CD14-positive monocyte (primary cell): ENCODE results near the gene PLEKHJ1. TPM values are rescaled to one million over a fixed set of nuclear protein-coding genes. Genes with fewer than 3 reads are reported as not detected.

Experiments used
- DNase-seq, 3 donors: peaks; one replicate each; pipeline ENCODE4 v3.0.0-alpha.2; 2011 to 2022
- H2AFZ ChIP-seq: 2 replicates; pipeline ENCODE4 v1.6.0; 2012; ENCODE audit warnings: mild to moderate bottlenecking, low read depth, low read length, inconsistent platforms; ENCODE audit not compliant: insufficient read depth, poor library complexity, severe bottlenecking
- H3K27ac ChIP-seq, 2 donors: 1 replicate in 1 of 2; 2 replicates in 1 of 2; pipeline ENCODE4 v1.5.1; 2012 to 2013; ENCODE audit warnings: low read length in 2 of 2, control low read depth in 1 of 2, inconsistent platforms in 1 of 2, low read depth in 1 of 2, mild to moderate bottlenecking in 1 of 2
- H3K27me3 ChIP-seq, 2 donors: one replicate each; pipeline versions ENCODE4 v1.6.0 to v1.6.1; 2011 to 2013; ENCODE audit warnings: low read length in 2 of 2; ENCODE audit not compliant: control insufficient read depth in 2 of 2, insufficient read depth in 2 of 2
- H3K36me3 ChIP-seq, 2 donors: replicated peaks in 1 of 2; 1 replicate in 1 of 2; 2 replicates in 1 of 2; pipeline versions ENCODE4 v1.5.1 to v1.6.1; 2012 to 2013; ENCODE audit warnings: low read length in 2 of 2, control low read depth in 1 of 2, inconsistent platforms in 1 of 2, mild to moderate bottlenecking in 1 of 2; ENCODE audit not compliant: insufficient read depth in 2 of 2, control insufficient read depth in 1 of 2
- H3K4me1 ChIP-seq, 2 donors: 1 replicate in 1 of 2; 2 replicates in 1 of 2; pipeline versions ENCODE4 v1.5.1 to v1.6.1; 2012 to 2013; ENCODE audit warnings: low read length in 2 of 2, control low read depth in 1 of 2, inconsistent platforms in 1 of 2, mild to moderate bottlenecking in 1 of 2, moderate library complexity in 1 of 2; ENCODE audit not compliant: insufficient read depth in 2 of 2, control insufficient read depth in 1 of 2
- H3K4me2 ChIP-seq: replicated peaks from 2 replicates; pipeline ENCODE3; 2012; ENCODE audit warnings: low read length, moderate library complexity, mild to moderate bottlenecking; ENCODE audit not compliant: poor library complexity, severe bottlenecking; ENCODE audit errors: extremely low read depth
- H3K4me3 ChIP-seq, 3 experiments: fragments of 200-600 bp in 1 of 3; sonication (generic) in 1 of 3; replicated peaks in 1 of 3; 1 replicate in 2 of 3; 2 replicates in 1 of 3; pipeline ENCODE4 v1.5.1; 2011 to 2013; ENCODE audit warnings: low read length in 3 of 3, mild to moderate bottlenecking in 3 of 3, control low read depth in 2 of 3, low read depth in 2 of 3, inconsistent platforms in 1 of 3, moderate library complexity in 1 of 3
- H3K79me2 ChIP-seq: 2 replicates; pipeline ENCODE4 v1.6.0; 2012; ENCODE audit warnings: mild to moderate bottlenecking, control low read depth, inconsistent platforms, low read length, moderate library complexity; ENCODE audit not compliant: insufficient read depth
- H3K9ac ChIP-seq: 2 replicates; pipeline ENCODE4 v1.6.0; 2017; ENCODE audit warnings: low read length, mild to moderate bottlenecking; ENCODE audit not compliant: insufficient read depth, poor library complexity, severe bottlenecking
- H3K9me3 ChIP-seq, 2 donors: replicated peaks in 1 of 2; 1 replicate in 1 of 2; 2 replicates in 1 of 2; pipeline versions ENCODE4 v1.5.1 to v1.6.1; 2012 to 2013; ENCODE audit warnings: low read length in 2 of 2, control low read depth in 1 of 2; ENCODE audit not compliant: control insufficient read depth in 1 of 2, insufficient read depth in 1 of 2
- H4K20me1 ChIP-seq: 2 replicates; pipeline ENCODE4 v1.6.0; 2012; ENCODE audit warnings: mild to moderate bottlenecking, low read length, control low read depth, moderate library complexity; ENCODE audit not compliant: insufficient read depth
- H3K27ac Mint-ChIP-seq, 7 donors: one replicate each; pipeline ENCODE4 v1.8.0; 2020; ENCODE audit warnings: mild to moderate bottlenecking in 7 of 7, mixed read lengths in 7 of 7, moderate library complexity in 6 of 7, inconsistent platforms in 2 of 7
- H3K27me3 Mint-ChIP-seq, 3 donors: one replicate each; pipeline ENCODE4 v1.8.0; 2021 to 2022; ENCODE audit warnings: low read depth in 3 of 3, mild to moderate bottlenecking in 3 of 3, mixed read lengths in 3 of 3, moderate library complexity in 3 of 3, inconsistent platforms in 1 of 3
- H3K36me3 Mint-ChIP-seq, 2 donors: one replicate each; pipeline ENCODE4 v1.8.0; 2020; ENCODE audit warnings: mixed read lengths in 2 of 2, inconsistent platforms in 1 of 2, mild to moderate bottlenecking in 1 of 2
- H3K4me1 Mint-ChIP-seq: one replicate; pipeline ENCODE4 v1.8.0; 2020; ENCODE audit warnings: mild to moderate bottlenecking, mixed read lengths
- H3K4me3 Mint-ChIP-seq, 2 donors: one replicate each; pipeline ENCODE4 v1.8.0; 2020; ENCODE audit warnings: mild to moderate bottlenecking in 2 of 2, mixed read lengths in 2 of 2, moderate library complexity in 1 of 2
- H3K9me3 Mint-ChIP-seq, 7 donors: one replicate each; pipeline ENCODE4 v1.8.0; 2020 to 2022; ENCODE audit warnings: mixed read lengths in 7 of 7, mild to moderate bottlenecking in 6 of 7, moderate library complexity in 6 of 7, inconsistent platforms in 2 of 7
- CTCF ChIP-seq: fragments of 200-600 bp; IDR thresholded peaks from one replicate; pipeline ENCODE4 v1.8.0; 2022; ENCODE audit warnings: antibody characterized with exemption, mild to moderate bottlenecking
- whole genome bisulfite sequencing: methylation state at CpG from one replicate; pipeline ENCODE4 v1.1.5; 2013; ENCODE audit warnings: missing lambda C conversion rate; ENCODE audit not compliant: insufficient coverage; 5-methylcytosine and 5-hydroxymethylcytosine counted together
- intact Hi-C, 2 donors: fragments of 100-400 bp; cut with micrococcal nuclease; formaldehyde crosslinking; loops; one replicate each; pipeline versions ENCODE4 v1.15.0 to v1.15.1; 2023
- polyA plus RNA-seq, 3 donors: library from polyadenylated mRNA; depleted of rRNA in 1 of 3; unstranded in 2 of 3; stranded (reverse) in 1 of 3; fragments of 300-500 nt in 2 of 3; fragments of >200 nt in 1 of 3; fragmentation: Illumina TruSeq in 2 of 3; gene quantifications; 1 replicate in 2 of 3; 2 replicates in 1 of 3; pipeline ENCODE4 v1.2.3, GENCODE V29; 2012 to 2021

PLEKHJ1 gene
- polyA plus RNA-seq, 3 donors = 62.1 to 90.0 (median 69.0) TPM

- Histone ChIP-seq H3K27me3 (no peaks in the 10 kb centered on the region), H3K79me2 (peaks cover 73% of the 10 kb centered on the region), H3K4me2 (no peak overlapping the region), H2AFZ (no peak overlapping the region), H3K9me3 (no peaks in the 10 kb centered on the region), H3K27ac (no peak overlapping the region), H3K4me3 (no peak overlapping the region), H4K20me1 (peaks cover 77% of the 10 kb centered on the region), H3K36me3 (peaks cover 66 to 92% of the 10 kb centered on the region in 2 donors), H3K9ac (no peak overlapping the region), H3K4me1 (no peaks in the 10 kb centered on the region)
- 94% methylated on average over 19 of the region's 25 CpGs for WGBS
- Mint-ChIP-seq H3K27ac (no peak overlapping the region), H3K4me3 (no peak overlapping the region), H3K36me3 (peaks cover 62 to 90% of the 10 kb centered on the region in 2 donors), H3K27me3 (no peaks in the 10 kb centered on the region), H3K4me1 (no peaks in the 10 kb centered on the region), H3K9me3 (no peaks in the 10 kb centered on the region)
- no peak for TF ChIP-seq CTCF
- no peak for DNase-seq
- intact Hi-C loops = no loop called here
Observed at GRCh38 chr19:2194513-2195078, 41.5 kb downstream of the PLEKHJ1 start.

GRCh38 chr19:2193807-2194206, 42.3 kb downstream of the PLEKHJ1 start:
- no peak overlapping the region for H3K27ac ChIP-seq
- H3K79me2 ChIP-seq = peaks cover 75% of the 10 kb centered on the region
- intact Hi-C loops = no loop called here
- H3K4me3 ChIP-seq = no peak overlapping the region
- H2AFZ ChIP-seq = no peak overlapping the region
- Mint-ChIP-seq H3K27ac (peak overlapping the region in 4 of 7 donors; percentile 30 to 71 (median 46)), H3K9me3 (no peaks in the 10 kb centered on the region), H3K36me3 (peaks cover 68 to 94% of the 10 kb centered on the region in 2 donors), H3K27me3 (no peaks in the 10 kb centered on the region), H3K4me3 (peak overlapping the region in 1 of 2 donors; percentile 24), H3K4me1 (peaks cover 3% of the 10 kb centered on the region)
- peaks cover 72 to 97% of the 10 kb centered on the region in 2 donors for H3K36me3 ChIP-seq
- peaks cover 3 to 4% of the 10 kb centered on the region in 2 donors for H3K4me1 ChIP-seq
- no peak for TF ChIP-seq CTCF
- no peaks in the 10 kb centered on the region for H3K9me3 ChIP-seq
- WGBS = 97% methylated on average over 15 of the region's 18 CpGs
- no peak overlapping the region for H3K4me2 ChIP-seq
- H3K27me3 ChIP-seq = no peaks in the 10 kb centered on the region
- no peak overlapping the region for H3K9ac ChIP-seq
- H4K20me1 ChIP-seq = peaks cover 77% of the 10 kb centered on the region
- no peak for DNase-seq
